AG09319 (cell line): ENCODE data around the gene ARAP2.

ENCODE experiments used
- DNase-seq: peaks from one replicate; pipeline ENCODE4 v3.0.0-alpha.2; 2010; ENCODE audit warnings: low read depth; ENCODE audit errors: extremely low read depth
- CTCF ChIP-seq: IDR thresholded peaks from 2 replicates; pipeline ENCODE4 v1.5.1; 2011; ENCODE audit warnings: low read depth, mild to moderate bottlenecking, inconsistent platforms, low read length, moderate library complexity

ARAP2 gene

DNA sequence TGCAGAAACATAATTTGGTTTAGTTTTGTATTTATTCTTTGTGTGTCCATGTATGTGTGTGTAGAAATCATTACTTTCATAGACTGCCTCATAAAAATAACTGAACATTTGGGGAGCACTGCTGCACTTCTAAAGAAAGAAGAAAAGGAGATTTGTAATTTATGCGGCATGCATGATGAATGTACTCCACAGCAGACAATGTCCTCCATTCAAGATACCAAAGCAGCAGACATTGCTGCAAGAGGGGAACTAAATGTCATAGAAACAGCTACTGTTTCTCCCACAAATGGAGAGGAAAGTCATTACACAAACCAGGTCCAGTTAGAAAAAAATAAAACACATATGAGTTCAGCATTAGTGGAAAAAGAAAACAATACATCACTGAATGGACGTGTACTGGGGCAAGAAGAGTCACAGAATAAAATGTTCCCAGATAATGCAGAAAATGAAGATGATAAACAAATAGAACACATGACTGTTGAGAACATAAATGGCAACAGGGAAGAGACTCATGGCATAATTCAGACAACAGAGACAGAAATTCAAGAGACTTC is 39.7 kb upstream of the ARAP2 start:
- no peak for TF ChIP-seq CTCF
- DNase-seq: no peak

- no peak for TF ChIP-seq CTCF
- no peak for DNase-seq
Measured at GRCh38 chr4:36282503-36283030, 38.3 kb upstream of the ARAP2 start.

DNA sequence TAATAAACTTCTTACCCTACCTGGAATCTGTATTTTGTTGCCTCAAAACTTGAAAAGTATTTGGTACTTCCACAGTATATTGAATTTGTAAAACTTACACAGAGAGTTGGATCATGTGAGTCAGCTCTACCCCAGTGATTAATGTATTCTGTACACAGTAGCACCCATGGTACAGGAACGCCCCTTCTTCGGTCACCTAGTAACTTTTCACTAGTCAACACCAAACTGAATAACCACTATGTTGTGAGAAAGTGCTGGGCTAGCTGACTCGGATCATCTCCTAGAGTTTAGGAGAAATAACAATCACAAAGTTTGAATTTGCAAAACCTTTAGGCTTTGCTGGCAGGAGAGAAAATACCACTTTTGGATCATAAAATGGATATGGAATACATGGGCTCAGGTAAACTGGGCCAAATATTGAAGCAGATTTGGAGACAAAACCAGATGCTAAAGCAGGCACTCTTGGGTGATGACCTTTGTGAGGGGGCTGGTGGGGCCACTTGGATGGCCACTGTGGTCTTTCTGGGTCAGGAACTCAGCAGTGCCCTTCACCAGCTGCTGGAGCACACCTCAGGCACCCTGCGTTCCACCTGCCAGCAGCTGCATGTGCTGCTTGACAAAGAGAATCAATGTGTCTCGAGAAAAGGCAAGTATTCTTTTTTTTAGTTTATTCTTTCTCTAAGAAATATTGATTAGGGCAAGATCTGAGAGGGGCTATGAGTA is 37.2 kb upstream of the ARAP2 start, which contains the start of gene DTHD1:
TSS of gene DTHD1 (plus strand) at position 233 of the 723 bp plus-strand sequence. CDS start at position 376, 143 bp downstream.
- TF ChIP-seq CTCF: no peak
- no peak for DNase-seq

- no peak for DNase-seq
- no peak for TF ChIP-seq CTCF
Measured at GRCh38 chr4:36280555-36280954, 36.2 kb upstream of the ARAP2 start.

GRCh38 chr4:36278789-36279188 is 34.5 kb upstream of the ARAP2 start:
- DNase-seq: no peak
- no peak for TF ChIP-seq CTCF

- DNase-seq: no peak
- no peak for TF ChIP-seq CTCF
Measured at GRCh38 chr4:36277533-36277932, 33.2 kb upstream of the ARAP2 start.

DNA sequence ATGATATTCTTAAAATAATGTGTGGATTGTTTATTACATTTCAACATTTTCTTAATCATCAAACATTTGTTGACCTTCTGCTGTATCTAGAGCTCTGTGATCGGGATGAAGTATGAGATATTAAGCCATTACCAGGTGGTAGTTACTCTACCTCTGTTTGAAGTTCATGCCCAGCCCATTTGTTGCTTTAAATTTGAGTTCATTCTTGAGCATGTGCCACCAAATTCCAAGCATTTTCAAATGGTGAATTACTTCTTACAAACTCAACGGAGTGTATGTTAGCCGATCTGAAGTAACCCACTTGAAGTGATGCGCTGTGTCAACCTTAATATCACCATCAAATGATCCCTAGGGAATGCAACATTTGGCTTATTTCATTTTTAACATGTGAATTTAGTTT is 29.8 kb upstream of the ARAP2 start:
- TF ChIP-seq CTCF: no peak
- no peak for DNase-seq
